ENCODE data around the gene SNRPA1.

- TF ChIP-seq CTCF (IDR thresholded peaks at IDR 0.05) (no peak), POLR2A (IDR thresholded peaks at IDR 0.05) (no peak)
Observed at GRCh38 chr15:101306341-101307047, 11.4 kb upstream of the SNRPA1 start.

Measured in uterus (tissue), 2 donors.